ENCODE measurements around the gene PRKAG1.

Gene PRKAG1

DNA sequence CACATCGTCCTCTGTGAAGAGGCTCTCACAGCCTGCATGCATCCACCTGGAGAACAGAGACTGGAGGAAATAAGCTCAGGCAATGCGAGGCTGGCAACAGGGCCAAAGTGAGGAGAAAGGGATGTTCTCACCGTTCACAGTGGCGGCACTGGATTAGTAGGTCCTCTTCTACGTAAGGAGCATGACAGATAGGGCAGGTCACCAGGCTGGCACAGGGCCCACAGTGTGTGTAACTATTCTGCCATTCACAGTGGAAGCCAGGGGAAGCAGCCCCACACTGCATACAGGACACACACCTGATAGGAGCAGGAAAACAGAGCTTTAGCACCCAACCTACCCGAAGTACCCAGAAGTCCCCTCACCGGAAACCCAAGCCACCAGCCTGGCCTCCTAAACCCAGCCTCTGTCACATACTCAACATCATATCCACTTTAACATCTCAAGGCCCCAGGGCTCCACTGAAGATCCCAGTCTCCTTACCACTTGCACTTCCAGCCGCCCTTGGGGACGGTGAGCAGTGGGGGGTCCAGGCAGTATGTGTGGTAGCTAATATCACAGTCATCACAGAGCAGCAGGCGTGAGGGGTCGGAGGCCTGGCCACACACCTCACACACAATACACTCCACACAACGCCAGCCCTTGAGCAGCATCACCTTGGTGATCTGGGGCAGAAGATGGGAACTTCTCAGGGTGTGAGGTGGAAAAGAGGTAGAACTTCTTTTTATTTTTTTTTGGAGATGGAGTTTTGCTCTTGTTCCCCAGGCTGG lies 27.7 kb upstream of the PRKAG1 start:
- DNase-seq = no peak
- H3K36me3 ChIP-seq (ENCODE audit: insufficient read depth, low read length) = peaks cover 98% of the 10 kb centered on the region
- H2AFZ ChIP-seq (ENCODE audit: low read depth, low read length) = no peak overlapping the region
- H3K27ac ChIP-seq (ENCODE audit: low read length) = no peak overlapping the region
- H3K79me2 ChIP-seq (ENCODE audit: insufficient read depth, low read length) = peaks cover 13% of the 10 kb centered on the region
- H4K20me1 ChIP-seq (ENCODE audit: insufficient read depth, low read length) = peaks cover 62% of the 10 kb centered on the region
- no peaks in the 10 kb centered on the region for H3K4me1 ChIP-seq (ENCODE audit: insufficient read depth, low read length)
- no peak overlapping the region for H3K4me2 ChIP-seq (ENCODE audit: insufficient read depth, low read length)
- H3K9ac ChIP-seq (ENCODE audit: low read depth, low read length) = no peak overlapping the region
- no peaks in the 10 kb centered on the region for H3K9me3 ChIP-seq (ENCODE audit: insufficient read depth, low read length, severe bottlenecking)
- H3K4me3 ChIP-seq (ENCODE audit: low read depth in 1 of 2, low read length in 2 of 2) = no peak overlapping the region
- no peak for ATAC-seq (ENCODE audit: insufficient read depth, low read depth)
- no peak for TF ChIP-seq EZH2 (IDR thresholded peaks at IDR 0.05; ENCODE audit: borderline replicate concordance, low read depth, low read length, severe bottlenecking)
- no peaks in the 10 kb centered on the region for H3K27me3 ChIP-seq (ENCODE audit: insufficient read depth, low read length, poor library complexity)

DNA sequence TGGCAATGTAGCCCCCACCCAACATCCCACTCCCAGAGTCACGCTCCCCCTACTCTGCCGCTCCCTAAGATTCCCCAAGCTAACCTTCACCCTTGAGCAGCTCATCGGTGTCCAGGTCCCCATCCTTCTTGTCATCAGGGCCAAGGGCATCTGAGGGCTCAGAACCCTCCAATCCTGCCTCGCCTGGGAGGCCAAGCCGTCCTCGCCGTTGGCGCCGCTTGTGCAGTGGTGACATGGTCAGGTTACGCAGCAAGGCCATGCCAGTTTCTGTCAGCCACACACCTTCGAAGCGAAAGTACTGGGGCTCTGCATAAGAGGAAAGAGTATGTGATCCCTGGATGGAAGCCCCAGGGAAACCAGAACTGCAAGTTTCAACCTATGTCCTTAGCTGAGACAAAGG lies 26.1 kb upstream of the PRKAG1 start:
- Histone ChIP-seq H4K20me1 (ENCODE audit: insufficient read depth, low read length) (peaks cover 48% of the 10 kb centered on the region), H3K27me3 (ENCODE audit: insufficient read depth, low read length, poor library complexity) (no peaks in the 10 kb centered on the region), H3K36me3 (ENCODE audit: insufficient read depth, low read length) (peaks cover 98% of the 10 kb centered on the region), H3K4me2 (ENCODE audit: insufficient read depth, low read length) (no peak overlapping the region), H3K9ac (ENCODE audit: low read depth, low read length) (no peak overlapping the region), H3K79me2 (ENCODE audit: insufficient read depth, low read length) (peaks cover 4% of the 10 kb centered on the region), H3K4me3 (ENCODE audit: low read depth in 1 of 2, low read length in 2 of 2) (no peak overlapping the region), H2AFZ (ENCODE audit: low read depth, low read length) (no peak overlapping the region), H3K4me1 (ENCODE audit: insufficient read depth, low read length) (no peaks in the 10 kb centered on the region), H3K9me3 (ENCODE audit: insufficient read depth, low read length, severe bottlenecking) (no peaks in the 10 kb centered on the region), H3K27ac (ENCODE audit: low read length) (no peak overlapping the region)
- TF ChIP-seq, protein P1, sequence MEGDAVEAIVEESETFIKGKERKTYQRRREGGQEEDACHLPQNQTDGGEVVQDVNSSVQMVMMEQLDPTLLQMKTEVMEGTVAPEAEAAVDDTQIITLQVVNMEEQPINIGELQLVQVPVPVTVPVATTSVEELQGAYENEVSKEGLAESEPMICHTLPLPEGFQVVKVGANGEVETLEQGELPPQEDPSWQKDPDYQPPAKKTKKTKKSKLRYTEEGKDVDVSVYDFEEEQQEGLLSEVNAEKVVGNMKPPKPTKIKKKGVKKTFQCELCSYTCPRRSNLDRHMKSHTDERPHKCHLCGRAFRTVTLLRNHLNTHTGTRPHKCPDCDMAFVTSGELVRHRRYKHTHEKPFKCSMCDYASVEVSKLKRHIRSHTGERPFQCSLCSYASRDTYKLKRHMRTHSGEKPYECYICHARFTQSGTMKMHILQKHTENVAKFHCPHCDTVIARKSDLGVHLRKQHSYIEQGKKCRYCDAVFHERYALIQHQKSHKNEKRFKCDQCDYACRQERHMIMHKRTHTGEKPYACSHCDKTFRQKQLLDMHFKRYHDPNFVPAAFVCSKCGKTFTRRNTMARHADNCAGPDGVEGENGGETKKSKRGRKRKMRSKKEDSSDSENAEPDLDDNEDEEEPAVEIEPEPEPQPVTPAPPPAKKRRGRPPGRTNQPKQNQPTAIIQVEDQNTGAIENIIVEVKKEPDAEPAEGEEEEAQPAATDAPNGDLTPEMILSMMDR (IDR thresholded peaks at IDR 0.05; ENCODE audit: borderline replicate concordance, extremely low read depth, low read length, poor library complexity, severe bottlenecking) = no peak
- TF ChIP-seq EZH2 (IDR thresholded peaks at IDR 0.05; ENCODE audit: borderline replicate concordance, low read depth, low read length, severe bottlenecking) = no peak
- DNase-seq = no peak
- no peak for ATAC-seq (ENCODE audit: insufficient read depth, low read depth)

DNA sequence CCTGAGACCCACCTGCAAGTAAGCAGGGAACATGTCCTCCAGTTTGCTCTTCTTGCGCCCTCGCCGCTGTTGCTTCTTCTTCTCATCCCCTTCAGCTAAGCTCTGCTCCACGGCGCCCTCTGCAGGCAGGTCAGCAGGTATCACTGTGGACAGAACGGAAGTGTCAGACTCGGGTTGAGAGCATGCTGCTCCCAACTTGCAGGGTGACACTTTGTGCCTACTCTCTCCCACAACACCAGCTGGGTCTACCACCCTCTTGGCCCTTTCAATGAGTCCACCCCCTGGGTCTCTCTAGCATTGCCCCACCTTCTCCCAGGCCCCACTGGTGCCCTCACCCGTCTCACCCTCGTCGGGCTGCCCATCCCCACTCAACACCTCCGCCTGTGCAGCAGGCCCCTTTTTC lies 25.3 kb upstream of the PRKAG1 start:
- peaks cover 98% of the 10 kb centered on the region for H3K36me3 ChIP-seq (ENCODE audit: insufficient read depth, low read length)
- peak; percentile 84 for ATAC-seq (ENCODE audit: insufficient read depth, low read depth)

DNA sequence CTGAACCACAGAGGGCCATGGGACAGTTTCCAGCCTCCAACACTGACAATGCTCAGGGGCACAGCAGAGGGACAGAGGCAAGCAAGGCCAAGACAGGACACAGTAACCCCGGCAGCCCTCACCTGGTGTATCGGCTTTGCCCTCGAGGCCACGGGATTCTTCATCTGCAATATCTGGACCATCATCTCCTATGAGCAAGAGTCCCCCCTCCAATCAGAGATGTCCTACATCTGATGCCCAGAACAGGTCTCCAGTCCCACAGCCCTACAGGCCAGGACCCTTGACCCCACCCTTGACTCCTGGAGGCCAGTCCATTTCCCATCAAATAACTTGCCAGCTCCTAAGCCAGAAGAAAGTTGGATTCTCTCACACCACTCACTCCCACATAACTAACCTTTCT lies 24.7 kb upstream of the PRKAG1 start:
- ATAC-seq (ENCODE audit: insufficient read depth, low read depth) = no peak
- no peak for DNase-seq
- Histone ChIP-seq H3K27ac (ENCODE audit: low read length) (no peak overlapping the region), H3K4me1 (ENCODE audit: insufficient read depth, low read length) (no peaks in the 10 kb centered on the region), H4K20me1 (ENCODE audit: insufficient read depth, low read length) (peaks cover 54% of the 10 kb centered on the region), H3K4me3 (ENCODE audit: low read depth in 1 of 2, low read length in 2 of 2) (no peak overlapping the region), H3K4me2 (ENCODE audit: insufficient read depth, low read length) (no peak overlapping the region), H3K9me3 (ENCODE audit: insufficient read depth, low read length, severe bottlenecking) (no peaks in the 10 kb centered on the region), H2AFZ (ENCODE audit: low read depth, low read length) (no peak overlapping the region), H3K36me3 (ENCODE audit: insufficient read depth, low read length) (peaks cover 98% of the 10 kb centered on the region), H3K79me2 (ENCODE audit: insufficient read depth, low read length) (peaks cover 13% of the 10 kb centered on the region), H3K9ac (ENCODE audit: low read depth, low read length) (no peak overlapping the region), H3K27me3 (ENCODE audit: insufficient read depth, low read length, poor library complexity) (no peaks in the 10 kb centered on the region)
- TF ChIP-seq, protein P1 (IDR thresholded peaks at IDR 0.05; ENCODE audit: borderline replicate concordance, extremely low read depth, low read length, poor library complexity, severe bottlenecking) = no peak
- no peak for TF ChIP-seq EZH2 (IDR thresholded peaks at IDR 0.05; ENCODE audit: borderline replicate concordance, low read depth, low read length, severe bottlenecking)

More for the DNA sequence above, 25.3 kb upstream of the PRKAG1 start:
- H3K4me3 ChIP-seq (ENCODE audit: low read depth in 1 of 2, low read length in 2 of 2) = no peak overlapping the region
- H3K9ac ChIP-seq (ENCODE audit: low read depth, low read length) = no peak overlapping the region
- no peak for TF ChIP-seq EZH2 (IDR thresholded peaks at IDR 0.05; ENCODE audit: borderline replicate concordance, low read depth, low read length, severe bottlenecking)
- TF ChIP-seq, protein P1 (IDR thresholded peaks at IDR 0.05; ENCODE audit: borderline replicate concordance, extremely low read depth, low read length, poor library complexity, severe bottlenecking) = peak; percentile 89
- peak; percentile 76 for DNase-seq
- peaks cover 48% of the 10 kb centered on the region for H4K20me1 ChIP-seq (ENCODE audit: insufficient read depth, low read length)
- H3K9me3 ChIP-seq (ENCODE audit: insufficient read depth, low read length, severe bottlenecking) = no peaks in the 10 kb centered on the region
- H3K27ac ChIP-seq (ENCODE audit: low read length) = no peak overlapping the region
- peaks cover 8% of the 10 kb centered on the region for H3K79me2 ChIP-seq (ENCODE audit: insufficient read depth, low read length)
- no peaks in the 10 kb centered on the region for H3K4me1 ChIP-seq (ENCODE audit: insufficient read depth, low read length)
- H2AFZ ChIP-seq (ENCODE audit: low read depth, low read length) = no peak overlapping the region
- H3K4me2 ChIP-seq (ENCODE audit: insufficient read depth, low read length) = no peak overlapping the region
- no peaks in the 10 kb centered on the region for H3K27me3 ChIP-seq (ENCODE audit: insufficient read depth, low read length, poor library complexity)

Data from DND-41 (cell line).